ENCODE data around the gene BHLHE40. TPM values are rescaled to one million over a fixed set of nuclear protein-coding genes. Genes with fewer than 3 reads are reported as not detected.

The BHLHE40 gene
- total and polyA plus RNA-seq, 2 of the 13 experiments (the other 11 are each of a cell fraction or from before 2014, with no cell fraction given) = 1.8 to 51.0 TPM

DNA sequence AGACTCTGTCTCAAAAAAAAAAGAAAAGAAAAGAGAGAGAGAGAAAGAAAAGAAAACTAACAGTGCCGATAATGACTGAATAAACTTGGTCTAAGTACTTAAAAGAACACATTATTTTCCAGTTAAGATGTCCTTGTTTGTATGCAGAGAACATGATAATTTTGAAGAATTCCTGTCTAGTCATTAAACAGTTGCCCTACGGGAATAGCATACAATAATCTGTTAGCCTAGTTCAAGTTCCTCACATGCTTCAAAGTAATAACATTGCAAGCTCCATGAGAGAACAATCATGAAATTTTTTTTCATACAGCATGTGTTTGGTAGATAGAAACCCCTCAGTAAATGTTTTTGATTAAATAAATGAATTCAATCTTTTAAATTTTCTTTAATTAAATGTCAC, 23.1 kb upstream of the BHLHE40 start:
- WGBS (ENCODE audit: low lambda C conversion rate) = 28% methylated on average over 2 of the region's 2 CpGs
- no peaks in the 10 kb centered on the region for H3K36me3 ChIP-seq (replicated peaks in 1 of 2; ENCODE audit: control insufficient read depth in 1 of 2, insufficient read depth in 2 of 2, low read length in 2 of 2)
- peaks cover 30% of the 10 kb centered on the region for H3K4me1 ChIP-seq (ENCODE audit: insufficient read depth, low read length)
- intact Hi-C loops (cut with micrococcal nuclease; ENCODE audit: unreplicated experiment) (no loop called here), in situ Hi-C loops (cut with HindIII; ENCODE audit: extremely low pct_ligation_motif_present, low pct_unique_long_range_greater_than_20kb) (no loop called here)
- TF ChIP-seq ZKSCAN1 (IDR thresholded peaks at IDR 0.05; ENCODE audit: low read length) = no peak
- no peak for TF ChIP-seq ZNF598 (CRISPR knock-in tag; IDR thresholded peaks at IDR 0.05; ENCODE audit: borderline replicate concordance)
- TF ChIP-seq, protein P1, sequence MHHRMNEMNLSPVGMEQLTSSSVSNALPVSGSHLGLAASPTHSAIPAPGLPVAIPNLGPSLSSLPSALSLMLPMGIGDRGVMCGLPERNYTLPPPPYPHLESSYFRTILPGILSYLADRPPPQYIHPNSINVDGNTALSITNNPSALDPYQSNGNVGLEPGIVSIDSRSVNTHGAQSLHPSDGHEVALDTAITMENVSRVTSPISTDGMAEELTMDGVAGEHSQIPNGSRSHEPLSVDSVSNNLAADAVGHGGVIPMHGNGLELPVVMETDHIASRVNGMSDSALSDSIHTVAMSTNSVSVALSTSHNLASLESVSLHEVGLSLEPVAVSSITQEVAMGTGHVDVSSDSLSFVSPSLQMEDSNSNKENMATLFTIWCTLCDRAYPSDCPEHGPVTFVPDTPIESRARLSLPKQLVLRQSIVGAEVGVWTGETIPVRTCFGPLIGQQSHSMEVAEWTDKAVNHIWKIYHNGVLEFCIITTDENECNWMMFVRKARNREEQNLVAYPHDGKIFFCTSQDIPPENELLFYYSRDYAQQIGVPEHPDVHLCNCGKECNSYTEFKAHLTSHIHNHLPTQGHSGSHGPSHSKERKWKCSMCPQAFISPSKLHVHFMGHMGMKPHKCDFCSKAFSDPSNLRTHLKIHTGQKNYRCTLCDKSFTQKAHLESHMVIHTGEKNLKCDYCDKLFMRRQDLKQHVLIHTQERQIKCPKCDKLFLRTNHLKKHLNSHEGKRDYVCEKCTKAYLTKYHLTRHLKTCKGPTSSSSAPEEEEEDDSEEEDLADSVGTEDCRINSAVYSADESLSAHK (CRISPR knock-in tag; IDR thresholded peaks at IDR 0.05; ENCODE audit: borderline replicate concordance) = no peak
- no peak for TF ChIP-seq ZNF83 (CRISPR knock-in tag; IDR thresholded peaks at IDR 0.05; ENCODE audit: borderline replicate concordance)
- no peak for TF ChIP-seq ZNF331 (CRISPR knock-in tag; IDR thresholded peaks at IDR 0.05)
- TF ChIP-seq ZNF644 (CRISPR knock-in tag; IDR thresholded peaks at IDR 0.05; ENCODE audit: low read depth) = no peak
- no peak for TF ChIP-seq AHR (CRISPR knock-in tag; IDR thresholded peaks at IDR 0.05)
- no peak for TF ChIP-seq ZNF296 (CRISPR knock-in tag; conservative IDR thresholded peaks at IDR 0.05)
- no peak for TF ChIP-seq MEF2D (CRISPR knock-in tag; IDR thresholded peaks at IDR 0.05)
- TF ChIP-seq HMG20B (CRISPR knock-in tag; conservative IDR thresholded peaks at IDR 0.05) = no peak
- TF ChIP-seq RORA (CRISPR knock-in tag; IDR thresholded peaks at IDR 0.05) = no peak
- no peak for TF ChIP-seq NR2C2 (CRISPR knock-in tag; IDR thresholded peaks at IDR 0.05; ENCODE audit: borderline replicate concordance)
- TF ChIP-seq ZNF749 (CRISPR knock-in tag; IDR thresholded peaks at IDR 0.05; ENCODE audit: borderline replicate concordance) = no peak
- no peak overlapping the region for H3K4me2 ChIP-seq (ENCODE audit: low read depth, low read length)
- no peak for DNase-seq (ENCODE audit: low spot score)
- peaks cover 7% of the 10 kb centered on the region; the same call in 1 of the 2 replicates for H3K9me3 ChIP-seq (ENCODE audit: low read length)
- no peak overlapping the region for H3K4me3 ChIP-seq (replicated peaks in 1 of 3; ENCODE audit: insufficient read depth in 1 of 3, low read depth in 2 of 3, low read length in 3 of 3)
- POLR2A ChIA-PET = no interaction called here
- no peaks in the 10 kb centered on the region for H3K27me3 ChIP-seq (ENCODE audit: control insufficient read depth in 1 of 2, insufficient read depth in 2 of 2, low read length in 2 of 2)
- no peaks in the 10 kb centered on the region for H4K20me1 ChIP-seq (ENCODE audit: insufficient read depth, low read length)
- H3K79me2 ChIP-seq (ENCODE audit: insufficient read depth, low read length) = no peaks in the 10 kb centered on the region
- H3K27ac ChIP-seq (ENCODE audit: extremely low read length, insufficient read depth, low read length) = no peak overlapping the region
- ATAC-seq = no peak
- FAIRE-seq = no peak
- no peak overlapping the region for H2AFZ ChIP-seq (ENCODE audit: low read length)
- CTCF ChIA-PET (ENCODE audit: low intra/inter-chr PET ratio, low total read pairs) = no interaction called here
- no TSS peak for BruUV-seq (replicated peaks)
- H3K9ac ChIP-seq (ENCODE audit: insufficient read depth, low read depth, low read length) = no peak overlapping the region
